ENCODE measurements around the gene HOXD8. TPM values are rescaled to one million over a fixed set of nuclear protein-coding genes. Genes with fewer than 3 reads are reported as not detected.

The HOXD8 gene
- total RNA-seq, 3 donors from 2014 or later: 10.5 to 36.1 (median 13.8) TPM

DNA sequence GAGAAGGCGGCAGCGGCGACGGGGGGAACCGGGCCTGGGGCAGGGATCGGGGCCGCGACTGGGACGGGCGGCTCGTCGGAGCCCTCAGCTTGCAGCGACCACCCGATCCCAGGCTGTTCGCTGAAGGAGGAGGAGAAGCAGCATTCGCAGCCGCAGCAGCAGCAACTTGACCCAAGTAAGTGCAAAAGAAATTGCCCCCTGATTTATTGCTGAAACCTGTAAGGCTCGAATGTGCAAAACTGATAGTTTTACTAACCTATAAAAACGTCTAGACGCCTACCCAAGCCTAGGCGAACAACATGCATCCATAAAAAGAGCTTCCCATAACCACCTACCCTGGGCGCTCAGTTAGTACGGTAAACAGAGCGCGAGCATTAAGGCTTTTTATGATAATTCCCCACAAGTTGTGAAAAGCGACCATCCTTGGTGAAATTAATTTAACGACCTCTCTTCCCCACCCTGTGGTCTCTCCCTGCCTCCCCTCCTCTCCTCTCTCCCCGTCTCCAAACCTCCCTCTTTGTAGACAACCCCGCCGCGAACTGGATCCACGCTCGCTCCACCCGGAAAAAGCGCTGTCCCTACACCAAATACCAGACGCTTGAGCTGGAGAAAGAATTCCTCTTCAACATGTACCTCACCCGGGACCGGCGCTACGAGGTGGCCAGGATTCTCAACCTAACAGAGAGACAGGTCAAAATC lies 5.9 kb upstream of the HOXD8 start:
- H3K9me3 ChIP-seq: no peaks in the 10 kb centered on the region
- no peaks in the 10 kb centered on the region for H3K4me1 ChIP-seq
- peak overlapping the region; percentile 61 to 89 for H3K27ac ChIP-seq
- intact Hi-C loops (cut with DNase I; ENCODE audit: low total_unique reads): no loop called here
- peak overlapping the region; percentile 54 to 64 (median 62) for H3K4me3 ChIP-seq
- TF ChIP-seq, protein P1, sequence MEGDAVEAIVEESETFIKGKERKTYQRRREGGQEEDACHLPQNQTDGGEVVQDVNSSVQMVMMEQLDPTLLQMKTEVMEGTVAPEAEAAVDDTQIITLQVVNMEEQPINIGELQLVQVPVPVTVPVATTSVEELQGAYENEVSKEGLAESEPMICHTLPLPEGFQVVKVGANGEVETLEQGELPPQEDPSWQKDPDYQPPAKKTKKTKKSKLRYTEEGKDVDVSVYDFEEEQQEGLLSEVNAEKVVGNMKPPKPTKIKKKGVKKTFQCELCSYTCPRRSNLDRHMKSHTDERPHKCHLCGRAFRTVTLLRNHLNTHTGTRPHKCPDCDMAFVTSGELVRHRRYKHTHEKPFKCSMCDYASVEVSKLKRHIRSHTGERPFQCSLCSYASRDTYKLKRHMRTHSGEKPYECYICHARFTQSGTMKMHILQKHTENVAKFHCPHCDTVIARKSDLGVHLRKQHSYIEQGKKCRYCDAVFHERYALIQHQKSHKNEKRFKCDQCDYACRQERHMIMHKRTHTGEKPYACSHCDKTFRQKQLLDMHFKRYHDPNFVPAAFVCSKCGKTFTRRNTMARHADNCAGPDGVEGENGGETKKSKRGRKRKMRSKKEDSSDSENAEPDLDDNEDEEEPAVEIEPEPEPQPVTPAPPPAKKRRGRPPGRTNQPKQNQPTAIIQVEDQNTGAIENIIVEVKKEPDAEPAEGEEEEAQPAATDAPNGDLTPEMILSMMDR (IDR thresholded peaks at IDR 0.05): no peak
- TF ChIP-seq POLR2AphosphoS5 (IDR thresholded peaks at IDR 0.05) (no peak), POLR2A (IDR thresholded peaks at IDR 0.05) (no peak)
- H3K27me3 ChIP-seq: peaks cover 0 to 88% of the 10 kb centered on the region in 2 donors
- H3K36me3 ChIP-seq: no peaks in the 10 kb centered on the region
- peak in 1 of 2 donors; percentile 45 for DNase-seq (ENCODE audit: low spot score in 2 of 2)

DNA sequence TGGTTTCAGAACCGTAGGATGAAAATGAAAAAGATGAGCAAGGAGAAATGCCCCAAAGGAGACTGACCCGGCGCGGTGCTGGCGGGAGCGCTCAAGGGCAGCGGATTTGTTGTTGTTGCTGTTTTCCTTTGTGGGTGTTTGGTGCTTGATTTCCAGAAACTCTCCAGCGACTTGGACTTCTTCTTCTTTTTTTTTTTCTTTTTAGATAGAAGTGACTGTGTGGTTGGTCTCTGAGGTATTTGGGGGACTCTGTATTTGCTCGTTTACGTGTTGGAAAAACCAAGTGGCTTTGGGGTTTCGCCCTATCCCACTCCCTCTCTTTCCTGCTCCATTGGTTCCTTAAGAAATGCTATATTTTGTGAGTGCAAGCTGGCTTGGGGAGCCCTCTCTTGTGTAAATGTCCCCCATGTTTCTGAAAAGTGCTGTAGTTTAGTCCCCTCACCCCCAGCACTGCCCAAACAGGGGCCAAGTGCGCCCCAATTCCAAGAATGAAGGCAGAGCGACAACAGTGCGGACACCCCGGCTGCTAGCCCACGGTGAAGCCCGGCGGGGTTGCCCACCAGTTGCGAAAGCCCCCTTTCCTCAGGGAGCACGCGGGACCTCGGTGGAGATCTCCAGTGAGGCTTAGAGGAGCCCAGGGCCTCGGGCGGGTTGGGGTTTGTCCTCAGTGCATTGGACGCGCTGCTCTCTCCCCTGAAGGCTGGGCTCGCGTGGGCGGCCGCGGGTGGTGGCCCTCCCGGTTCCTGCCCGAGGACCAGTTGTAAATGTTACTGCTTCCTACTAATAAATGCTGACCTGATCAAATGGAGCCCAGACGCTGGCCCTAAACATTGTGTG lies 5.2 kb upstream of the HOXD8 start:
- Histone ChIP-seq H3K36me3 (no peaks in the 10 kb centered on the region), H3K27ac (peak overlapping the region in 1 of 2 donors; percentile 81), H3K27me3 (peaks cover 4 to 88% of the 10 kb centered on the region in 2 donors), H3K4me3 (peak overlapping the region; percentile 54 to 64 (median 62)), H3K9me3 (peaks cover 0 to 2% of the 10 kb centered on the region in 2 donors), H3K4me1 (no peaks in the 10 kb centered on the region)
- DNase-seq (ENCODE audit: low spot score in 2 of 2): no peak
- intact Hi-C loops (cut with DNase I; ENCODE audit: low total_unique reads): no loop called here
- TF ChIP-seq POLR2AphosphoS5 (IDR thresholded peaks at IDR 0.05) (no peak), POLR2A (IDR thresholded peaks at IDR 0.05) (no peak)
- TF ChIP-seq, protein P1 (IDR thresholded peaks at IDR 0.05): no peak

DNA sequence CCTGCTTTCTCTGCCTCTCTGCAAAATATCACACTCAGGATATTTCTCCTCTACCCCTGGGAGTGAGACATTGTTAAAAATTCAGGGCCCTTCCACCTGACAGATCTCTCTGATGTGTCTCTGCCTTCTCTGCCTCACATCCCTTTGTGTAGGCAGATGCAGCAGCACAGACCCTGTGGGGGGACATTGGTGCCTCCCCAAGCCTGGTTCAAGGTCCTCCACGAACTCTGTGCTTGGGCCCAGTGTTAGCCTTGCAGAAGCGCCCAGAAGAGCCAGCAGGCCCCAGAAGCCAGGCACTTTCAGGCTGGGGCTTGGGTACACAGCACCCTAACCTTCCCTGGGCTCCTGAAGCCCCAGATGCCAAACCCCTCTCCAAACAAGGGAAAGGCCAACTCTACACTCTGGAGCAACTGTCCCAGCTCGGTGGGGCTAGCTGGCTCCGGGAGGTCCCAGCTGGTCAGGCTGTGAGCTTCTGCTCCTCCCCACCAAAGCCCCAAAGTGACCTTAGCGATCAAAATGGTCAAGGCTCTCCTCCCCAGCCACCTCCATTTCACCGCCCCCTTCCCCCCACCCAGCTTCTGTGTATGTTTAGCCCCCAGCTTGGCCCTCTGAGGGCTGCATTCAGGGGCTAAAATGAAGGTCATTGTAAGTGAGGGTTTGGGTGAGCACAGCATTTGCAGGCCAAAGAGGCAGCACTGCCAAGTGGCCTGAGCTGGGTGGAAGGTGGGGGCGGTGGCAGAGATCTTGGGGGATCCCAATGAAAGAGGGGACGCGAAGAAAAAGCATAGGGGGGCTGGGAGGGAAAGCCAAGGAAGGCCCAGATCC lies 4.3 kb upstream of the HOXD8 start:
- H3K4me1 ChIP-seq: no peaks in the 10 kb centered on the region
- intact Hi-C loops (cut with DNase I; ENCODE audit: low total_unique reads): no loop called here
- H3K27ac ChIP-seq: peak overlapping the region in 1 of 2 donors; percentile 81
- TF ChIP-seq, protein P1 (IDR thresholded peaks at IDR 0.05): no peak
- no peak for TF ChIP-seq POLR2AphosphoS5 (IDR thresholded peaks at IDR 0.05)
- no peak for TF ChIP-seq POLR2A (IDR thresholded peaks at IDR 0.05)
- H3K9me3 ChIP-seq: peaks cover 0 to 3% of the 10 kb centered on the region in 2 donors
- H3K36me3 ChIP-seq: no peaks in the 10 kb centered on the region
- peaks cover 5 to 86% of the 10 kb centered on the region in 2 donors for H3K27me3 ChIP-seq
- peak overlapping the region in 2 of 3 donors; percentile 54 for H3K4me3 ChIP-seq
- no peak for DNase-seq (ENCODE audit: low spot score in 2 of 2)

DNA sequence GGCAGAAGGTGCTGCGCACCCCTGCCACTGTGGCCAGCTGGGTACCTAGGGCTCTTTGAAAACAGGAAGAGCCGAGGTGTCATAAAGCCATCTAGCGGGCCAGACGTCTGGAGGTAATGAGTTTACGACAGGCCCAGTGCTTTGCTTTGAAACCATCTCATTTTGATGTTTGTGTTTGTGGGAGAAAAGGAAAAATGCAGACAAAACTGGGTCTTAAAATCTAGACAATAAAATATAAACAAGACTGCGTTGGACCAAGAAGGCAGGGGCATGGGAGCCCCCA lies 3.8 kb upstream of the HOXD8 start:
- DNase-seq (ENCODE audit: low spot score in 2 of 2): no peak
- intact Hi-C loops (cut with DNase I; ENCODE audit: low total_unique reads): no loop called here

More for the DNA sequence above, 3.8 kb upstream of the HOXD8 start:
- Histone ChIP-seq H3K27me3 (peaks cover 5 to 86% of the 10 kb centered on the region in 2 donors), H3K4me1 (no peaks in the 10 kb centered on the region), H3K36me3 (no peaks in the 10 kb centered on the region), H3K9me3 (peaks cover 0 to 3% of the 10 kb centered on the region in 2 donors), H3K27ac (peak overlapping the region in 1 of 2 donors; percentile 74), H3K4me3 (peak overlapping the region in 1 of 3 donors; percentile 54)
- no peak for TF ChIP-seq POLR2AphosphoS5 (IDR thresholded peaks at IDR 0.05)
- TF ChIP-seq, protein P1 (IDR thresholded peaks at IDR 0.05): no peak
- TF ChIP-seq POLR2A (IDR thresholded peaks at IDR 0.05): no peak
